GM19351 (cell line): ENCODE measurements around the gene PCSK2.

Experiments used
- ATAC-seq: cut with Tn5 transposase; IDR thresholded peaks from one replicate; pipeline ENCODE4 v1.9.1; 2021; ENCODE audit warnings: mild to moderate bottlenecking, moderate library complexity; ENCODE audit not compliant: unreplicated experiment

Gene PCSK2

GRCh38 chr20:17390655-17391054 lies 163.8 kb downstream of the PCSK2 start:
- ATAC-seq = no peak

- no peak for ATAC-seq
Measured at GRCh38 chr20:17391127-17391771, 164.4 kb downstream of the PCSK2 start.

- no peak for ATAC-seq
Measured at GRCh38 chr20:17394411-17394810, 167.6 kb downstream of the PCSK2 start.

- peak; percentile 70 for ATAC-seq
Measured at GRCh38 chr20:17395729-17396128, 168.9 kb downstream of the PCSK2 start.

GRCh38 chr20:17399303-17399985 lies 172.6 kb downstream of the PCSK2 start:
- no peak for ATAC-seq

- ATAC-seq = no peak
Measured at GRCh38 chr20:17403461-17403860, 176.6 kb downstream of the PCSK2 start.

GRCh38 chr20:17406051-17406590 lies 179.3 kb downstream of the PCSK2 start:
- ATAC-seq = no peak

GRCh38 chr20:17407550-17407949 lies 180.7 kb downstream of the PCSK2 start:
- ATAC-seq = no peak

GRCh38 chr20:17417225-17417624 lies 190.4 kb downstream of the PCSK2 start:
- no peak for ATAC-seq

GRCh38 chr20:17418737-17419136 lies 191.9 kb downstream of the PCSK2 start:
- ATAC-seq = no peak

GRCh38 chr20:17419479-17420041 lies 192.7 kb downstream of the PCSK2 start:
- ATAC-seq = no peak

- no peak for ATAC-seq
Measured at GRCh38 chr20:17421493-17421892, 194.7 kb downstream of the PCSK2 start.

- no peak for ATAC-seq
Measured at GRCh38 chr20:17423782-17424181, 196.9 kb downstream of the PCSK2 start.

- no peak for ATAC-seq
Measured at GRCh38 chr20:17427638-17428037, 200.8 kb downstream of the PCSK2 start.

GRCh38 chr20:17430125-17430950 lies 203.5 kb downstream of the PCSK2 start:
- ATAC-seq = no peak

GRCh38 chr20:17431621-17432364 lies 205.0 kb downstream of the PCSK2 start:
- ATAC-seq = peak; percentile 66

- ATAC-seq = no peak
Measured at GRCh38 chr20:17436664-17437063, 209.8 kb downstream of the PCSK2 start.

- ATAC-seq = no peak
Measured at GRCh38 chr20:17437251-17437650, 210.4 kb downstream of the PCSK2 start.

GRCh38 chr20:17438436-17439039 lies 211.7 kb downstream of the PCSK2 start:
- no peak for ATAC-seq
